CD1c-positive myeloid dendritic cell (primary cell): ENCODE data around the gene ELL.

Source experiments
- DNase-seq: peaks from one replicate; pipeline ENCODE4 v3.0.0-alpha.2; 2016; ENCODE audit errors: extremely low spot score

Gene ELL

GRCh38 chr19:18469069-18469846 is 52.6 kb downstream of the ELL start:
- DNase-seq = peak; percentile 70

GRCh38 chr19:18468517-18468916 is 53.4 kb downstream of the ELL start:
- no peak for DNase-seq

- DNase-seq = no peak
These were observed 53.9 kb downstream of the ELL start for GRCh38 chr19:18467978-18468377.

GRCh38 chr19:18466354-18466753 is 55.5 kb downstream of the ELL start:
- no peak for DNase-seq

GRCh38 chr19:18465964-18466339 is 55.9 kb downstream of the ELL start:
- DNase-seq = no peak

- DNase-seq = no peak
These were observed 56.5 kb downstream of the ELL start for GRCh38 chr19:18465214-18465963.

GRCh38 chr19:18464646-18465045 is 57.2 kb downstream of the ELL start:
- DNase-seq = no peak

- DNase-seq = no peak
These were observed 60.4 kb downstream of the ELL start for GRCh38 chr19:18461471-18461870.

- DNase-seq = no peak
These were observed 61.0 kb downstream of the ELL start for GRCh38 chr19:18460900-18461299.

GRCh38 chr19:18457483-18458331 is 64.2 kb downstream of the ELL start:
- no peak for DNase-seq

GRCh38 chr19:18456974-18457373 is 64.9 kb downstream of the ELL start:
- DNase-seq = no peak

GRCh38 chr19:18456279-18456678 is 65.6 kb downstream of the ELL start:
- DNase-seq = no peak

- no peak for DNase-seq
These were observed 68.4 kb downstream of the ELL start for GRCh38 chr19:18453269-18454024.

- no peak for DNase-seq
These were observed 69.5 kb downstream of the ELL start for GRCh38 chr19:18452386-18452785.

- peak; percentile 86 for DNase-seq
These were observed 70.7 kb downstream of the ELL start for GRCh38 chr19:18450931-18451836.

GRCh38 chr19:18450021-18450930 is 71.6 kb downstream of the ELL start:
- DNase-seq = no peak

GRCh38 chr19:18449552-18449951 is 72.3 kb downstream of the ELL start:
- DNase-seq = no peak

GRCh38 chr19:18446811-18447359 is 75.0 kb downstream of the ELL start:
- DNase-seq = no peak

- DNase-seq = no peak
These were observed 75.6 kb downstream of the ELL start for GRCh38 chr19:18446145-18446810.
